GM12891 (cell line): Measurements from ENCODE around the gene ABAT.

ENCODE experiments used
- PAX5 ChIP-seq: IDR thresholded peaks from 2 replicates; pipeline ENCODE4 v1.6.1; 2011; ENCODE audit warnings: low read length, moderate library complexity, mild to moderate bottlenecking; ENCODE audit not compliant: insufficient read depth, severe bottlenecking
- POLR2A ChIP-seq: IDR thresholded peaks from 2 replicates; pipeline ENCODE4 v1.6.1; 2011; ENCODE audit warnings: low read depth, low read length, control low read depth
- POLR2AphosphoS5 ChIP-seq: IDR thresholded peaks from 2 replicates; pipeline ENCODE4 v1.6.1; 2011; ENCODE audit warnings: low read depth, low read length, control low read depth
- TAF1 ChIP-seq: IDR thresholded peaks from 2 replicates; pipeline ENCODE4 v1.6.1; 2011; ENCODE audit warnings: low read depth, low read length, control low read depth

- TF ChIP-seq PAX5 = no peak
- TF ChIP-seq TAF1 = no peak
- TF ChIP-seq POLR2A = no peak
- TF ChIP-seq POLR2AphosphoS5 = no peak
Observed at GRCh38 chr16:8660841-8661301, 13.5 kb upstream of the ABAT start.
